ENCODE measurements around the gene PAMR1.

GRCh38 chr11:35383953-35384352 lies 141.5 kb downstream of the PAMR1 start:
- no peak for TF ChIP-seq POLR2A (IDR thresholded peaks at IDR 0.05)
- no peak for TF ChIP-seq CTCF (IDR thresholded peaks at IDR 0.05)

Data from right lobe of liver (tissue), 4 donors.